GM19023 (cell line): ENCODE data around the gene TRIM75.
"Not testable (repeated sequence)": the region's sequence is repeated elsewhere in the genome, so short reads cannot be mapped to it uniquely, and the experiment has no call there.

ENCODE experiments used
- ATAC-seq: cut with Tn5 transposase; IDR thresholded peaks from one replicate; pipeline ENCODE4 v1.9.1; 2021; ENCODE audit warnings: mild to moderate bottlenecking, moderate library complexity; ENCODE audit not compliant: unreplicated experiment

Gene TRIM75

DNA sequence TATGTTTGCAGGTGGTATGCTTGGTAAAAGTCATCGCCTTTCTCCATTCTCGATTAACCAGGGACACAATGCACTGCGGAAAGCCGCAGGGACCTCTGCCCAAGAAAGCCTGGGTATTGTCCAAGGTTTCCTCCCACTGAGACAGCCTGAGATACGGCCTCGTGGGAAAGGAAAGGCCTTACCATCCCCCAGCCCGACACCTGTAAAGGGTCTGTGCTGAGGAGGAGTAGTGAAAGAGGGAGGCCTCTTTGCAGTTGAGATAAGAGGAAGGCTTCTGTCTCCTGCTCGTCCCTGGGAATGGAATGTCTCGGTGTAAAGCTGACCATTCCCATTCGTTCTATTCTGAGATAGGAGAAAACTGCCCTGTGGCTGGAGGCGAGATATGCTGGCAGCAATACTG, 19.7 kb downstream of the TRIM75 start:
- not testable (repeated sequence) for ATAC-seq

DNA sequence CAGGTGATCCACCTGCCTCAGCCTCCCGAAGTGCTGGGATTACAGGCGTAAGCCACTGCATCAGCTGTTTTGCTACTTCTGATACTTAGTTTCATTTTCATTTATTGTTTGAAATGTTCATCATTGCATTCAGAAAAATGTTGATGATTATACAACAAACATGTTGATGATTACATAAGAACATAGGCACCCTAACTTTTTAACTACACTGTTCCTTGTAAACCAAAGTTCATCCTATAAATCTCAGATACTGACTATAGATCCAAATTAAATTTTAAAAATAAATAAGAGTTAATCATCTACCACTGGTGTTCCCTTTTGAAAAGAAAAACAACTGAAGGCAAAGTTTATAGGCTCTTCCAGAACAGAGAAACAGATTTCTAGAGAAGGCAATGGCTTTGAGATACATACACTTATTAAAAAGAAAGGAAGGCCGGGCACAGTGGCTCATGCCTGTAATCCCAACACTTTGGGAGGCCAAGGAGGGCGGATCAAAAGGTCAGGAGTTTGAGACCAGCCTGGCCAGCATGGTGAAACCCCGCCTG, 23.4 kb downstream of the TRIM75 start:
- no peak for ATAC-seq

DNA sequence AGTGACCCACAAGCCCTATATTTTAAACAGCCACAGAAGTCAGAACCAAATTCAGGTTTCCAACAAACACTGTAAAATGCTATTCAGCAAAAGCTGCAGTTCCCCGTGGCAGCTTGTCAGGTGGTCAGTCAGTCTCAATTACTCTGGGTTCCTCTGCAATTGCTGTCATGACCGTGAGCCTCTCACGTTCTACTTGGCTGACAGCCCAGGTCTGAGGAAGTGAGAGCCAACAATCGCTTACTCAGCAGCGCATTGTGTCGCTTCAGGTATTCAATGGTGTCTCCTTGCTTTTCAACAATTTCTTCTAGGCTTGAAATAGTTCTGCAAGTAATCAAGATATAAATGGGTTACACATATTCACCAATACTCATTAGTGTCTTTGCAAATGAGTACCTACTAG, 25.8 kb downstream of the TRIM75 start:
- no peak for ATAC-seq

DNA sequence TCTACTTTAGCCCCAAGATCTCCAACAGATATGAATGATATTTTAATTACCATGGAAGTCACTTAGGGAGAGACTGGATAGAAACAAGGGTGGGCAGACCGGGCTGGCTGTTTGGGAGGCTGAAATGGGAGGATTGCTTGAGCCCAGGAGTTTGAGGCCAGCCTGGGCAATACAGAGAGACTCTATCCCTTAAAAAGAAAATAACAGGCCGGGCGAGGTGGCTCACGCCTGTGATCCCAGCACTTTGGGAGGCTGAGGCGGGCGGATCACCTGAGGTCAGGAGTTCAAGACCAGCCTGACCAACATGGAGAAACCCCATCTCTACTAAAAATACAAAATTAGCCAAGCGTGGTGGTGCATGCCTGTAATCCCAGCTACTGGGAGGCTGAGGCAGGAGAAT, 31.1 kb downstream of the TRIM75 start:
- ATAC-seq: not testable (repeated sequence)

DNA sequence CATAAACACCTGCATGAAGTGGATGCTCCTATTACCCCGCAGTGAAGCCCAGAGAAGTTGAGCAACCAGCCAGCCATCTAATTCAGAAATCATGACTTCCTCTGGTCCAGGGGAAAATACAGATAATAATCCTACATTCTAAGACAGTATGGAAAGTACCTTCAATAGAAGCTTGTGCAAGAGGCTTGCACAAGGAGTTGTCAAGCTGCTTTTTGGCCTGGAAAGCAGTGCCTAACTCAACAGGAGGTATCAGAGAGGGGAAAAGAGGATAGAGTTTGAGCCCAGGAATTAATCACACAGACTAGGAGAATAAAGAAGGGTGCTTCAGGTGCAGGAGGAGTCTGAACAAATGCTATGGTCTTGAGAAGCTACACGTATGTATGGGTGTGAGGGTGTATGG, 32.3 kb downstream of the TRIM75 start:
- ATAC-seq: no peak

DNA sequence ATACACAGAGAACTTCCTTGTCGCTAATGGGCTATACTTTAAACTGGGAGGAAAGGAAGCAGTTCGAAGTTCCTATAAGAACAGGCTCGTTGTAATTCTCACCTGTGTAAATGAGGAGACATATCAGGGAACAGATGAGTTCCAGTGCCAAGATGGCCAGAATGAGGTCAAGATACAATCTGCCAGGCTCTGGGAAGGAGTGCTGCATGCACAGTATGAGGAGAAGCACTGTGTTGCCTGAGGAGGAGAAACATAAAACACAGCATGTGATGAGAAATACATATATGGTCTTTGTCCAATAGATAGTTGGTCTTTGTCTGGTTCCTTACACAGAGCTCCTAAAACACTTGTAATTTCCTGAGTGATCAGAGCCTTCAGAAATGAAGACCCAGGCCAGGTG, 34.7 kb downstream of the TRIM75 start:
- no peak for ATAC-seq

DNA sequence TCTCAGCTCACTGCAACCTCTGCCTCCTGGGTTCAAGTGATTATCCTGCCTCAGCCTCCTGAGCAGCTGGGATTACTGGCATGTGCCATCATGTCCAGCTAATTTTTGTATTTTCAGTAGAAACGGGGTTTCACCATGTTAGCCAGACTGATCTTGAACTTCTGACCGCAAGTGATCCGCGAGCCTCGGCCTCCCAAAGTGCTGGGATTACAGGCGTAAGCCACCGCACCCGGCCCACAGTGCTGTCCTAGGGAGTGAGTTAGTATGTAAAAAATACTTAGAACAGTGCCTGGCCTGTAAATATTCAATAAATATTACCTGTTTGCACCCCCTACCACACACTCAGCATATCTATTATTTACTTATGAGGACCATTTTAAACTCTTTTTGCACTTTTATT, 38.5 kb downstream of the TRIM75 start:
- ATAC-seq: not testable (repeated sequence)

DNA sequence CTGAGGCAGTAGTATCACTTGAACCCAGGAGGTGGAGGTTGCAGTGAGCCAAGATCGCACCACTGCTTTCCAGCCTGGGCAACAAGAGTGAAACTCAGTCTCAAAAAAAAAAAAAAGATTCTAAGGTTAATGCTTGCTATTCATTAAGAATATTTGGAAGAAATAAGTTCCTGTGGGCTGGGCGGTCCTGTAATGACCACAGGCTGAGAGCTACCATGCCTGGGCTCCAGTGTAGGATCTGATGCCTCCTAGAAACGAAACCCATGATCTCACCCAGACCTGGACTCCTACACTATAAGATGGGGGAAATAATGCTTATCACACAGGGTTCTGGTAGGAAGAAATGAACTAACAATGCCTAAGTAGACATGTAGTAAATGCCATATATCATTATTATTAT, 41.2 kb downstream of the TRIM75 start:
- ATAC-seq: no peak

DNA sequence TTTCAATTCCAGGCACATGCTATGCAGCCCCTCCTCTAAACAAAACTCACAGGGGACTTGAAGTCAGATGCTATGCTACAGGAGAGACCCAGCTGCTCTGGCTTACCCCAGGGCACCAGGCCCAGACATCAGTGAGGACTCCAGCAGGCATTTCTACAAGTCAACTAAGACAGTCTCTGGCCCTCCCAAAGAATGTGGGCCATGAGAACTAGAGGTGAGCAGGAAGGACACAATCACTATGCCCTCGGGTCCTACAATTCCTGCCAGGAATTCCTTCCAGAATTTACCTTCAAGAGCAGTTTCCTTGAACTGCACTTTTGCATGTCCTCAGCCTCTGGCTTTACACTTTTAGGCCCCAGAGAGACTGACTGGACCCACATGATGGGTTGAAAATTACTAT, 41.6 kb downstream of the TRIM75 start:
- ATAC-seq: no peak

DNA sequence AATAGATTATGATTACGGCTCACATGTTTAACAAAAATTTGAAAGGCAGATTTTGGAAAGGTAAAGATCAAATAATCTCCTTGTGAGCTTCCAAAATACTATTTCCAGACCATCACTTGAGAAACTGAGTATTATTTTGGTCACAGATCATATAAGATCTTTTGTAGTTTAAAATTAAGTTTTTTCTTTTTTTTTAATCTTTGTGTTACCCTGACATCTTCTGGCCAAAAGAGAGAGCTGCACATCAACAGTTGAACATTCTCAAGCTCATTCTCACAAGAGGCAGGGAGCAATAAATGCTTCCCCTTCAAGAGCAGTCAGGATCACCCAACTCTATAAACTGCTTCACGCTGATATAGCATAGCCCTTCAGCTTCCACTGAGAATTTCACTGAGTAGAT, 43.1 kb downstream of the TRIM75 start:
- ATAC-seq: no peak

DNA sequence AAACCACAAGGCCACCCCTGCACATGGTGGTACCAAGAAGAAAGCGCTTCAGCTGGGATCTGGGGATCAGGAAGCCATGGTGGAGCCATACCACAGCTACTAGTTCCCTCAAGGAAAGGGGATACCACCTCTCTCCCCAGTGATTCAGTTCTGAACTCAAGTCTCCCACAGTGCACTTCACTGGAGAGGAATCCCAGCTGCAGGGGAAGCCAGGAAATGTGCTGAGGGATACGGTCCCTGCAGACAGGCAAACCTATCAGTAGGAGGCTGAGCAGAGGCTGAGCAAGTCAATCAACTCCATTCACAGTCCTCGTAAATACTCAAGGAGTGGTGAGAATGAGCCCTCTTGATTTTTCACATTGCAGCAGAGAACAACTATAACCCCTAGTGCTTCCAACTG, 48.0 kb downstream of the TRIM75 start:
- ATAC-seq: no peak

DNA sequence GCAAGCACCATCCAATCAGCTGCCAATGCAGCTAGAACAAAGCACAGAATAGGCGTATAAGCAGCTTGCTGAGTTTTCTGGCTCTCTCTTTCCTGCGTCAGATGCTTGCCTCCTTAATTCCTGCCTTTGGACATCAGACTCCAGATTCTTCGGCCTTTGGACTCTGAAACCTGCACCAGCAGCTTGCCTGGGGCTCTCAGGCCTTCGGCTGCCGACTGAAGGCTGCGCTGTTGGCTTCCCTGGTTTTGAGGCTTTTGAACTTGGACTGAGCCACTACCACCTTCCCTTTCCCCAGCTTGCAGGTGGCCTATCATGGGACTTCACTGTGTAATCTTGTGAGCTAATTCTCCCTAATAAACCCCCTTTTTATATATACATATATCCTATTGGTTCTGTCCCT, 52.9 kb downstream of the TRIM75 start:
- ATAC-seq: no peak
